NCI-H345 treated with DMSO at 0.1 percent for 48 hours (cell line): ENCODE results near the gene COL4A1.

Source experiments
- DNase-seq: peaks from one replicate; lab custom pipeline; 2025; ENCODE audit not compliant: unreplicated experiment; lab: John Stamatoyannopoulos, UW

The COL4A1 gene

GRCh38 chr13:110306960-110307766, at the start of gene COL4A1, which contains the start of gene COL4A2:
Gene COL4A1 (minus strand): TSS chr13:110307157. CDS start chr13:110307027, 130 bp downstream.
Gene COL4A2 (plus strand): TSS chr13:110307284. CDS start chr13:110307904, 620 bp downstream.
- no peak for DNase-seq

GRCh38 chr13:110356362-110356761, 49.4 kb upstream of the COL4A1 start:
- DNase-seq, result no peak

- no peak for DNase-seq
Observed at GRCh38 chr13:110354715-110355473, 47.9 kb upstream of the COL4A1 start.

GRCh38 chr13:110354123-110354627, 47.2 kb upstream of the COL4A1 start:
- DNase-seq, result no peak

- no peak for DNase-seq
Observed at GRCh38 chr13:110353339-110353977, 46.5 kb upstream of the COL4A1 start.

GRCh38 chr13:110352735-110353134, 45.8 kb upstream of the COL4A1 start:
- no peak for DNase-seq

GRCh38 chr13:110351636-110352420, 44.9 kb upstream of the COL4A1 start:
- DNase-seq, result no peak

GRCh38 chr13:110350509-110350908, 43.6 kb upstream of the COL4A1 start:
- DNase-seq, result no peak

GRCh38 chr13:110350049-110350448, 43.1 kb upstream of the COL4A1 start:
- no peak for DNase-seq

- DNase-seq, result no peak
Observed at GRCh38 chr13:110349239-110349638, 42.3 kb upstream of the COL4A1 start.

GRCh38 chr13:110348309-110349105, 41.5 kb upstream of the COL4A1 start:
- DNase-seq, result no peak

- no peak for DNase-seq
Observed at GRCh38 chr13:110347535-110348308, 40.8 kb upstream of the COL4A1 start.

GRCh38 chr13:110347088-110347487, 40.1 kb upstream of the COL4A1 start:
- DNase-seq, result no peak

GRCh38 chr13:110346661-110347067, 39.7 kb upstream of the COL4A1 start:
- peak; percentile 66 for DNase-seq

- DNase-seq, result no peak
Observed at GRCh38 chr13:110345701-110346100, 38.7 kb upstream of the COL4A1 start.

- no peak for DNase-seq
Observed at GRCh38 chr13:110345266-110345665, 38.3 kb upstream of the COL4A1 start.

- no peak for DNase-seq
Observed at GRCh38 chr13:110344320-110344719, 37.4 kb upstream of the COL4A1 start.

- DNase-seq, result no peak
Observed at GRCh38 chr13:110343241-110343865, 36.4 kb upstream of the COL4A1 start.

- DNase-seq, result no peak
Observed at GRCh38 chr13:110342474-110342873, 35.5 kb upstream of the COL4A1 start.
